Measurements from ENCODE around the gene AHR.

The AHR gene

DNA sequence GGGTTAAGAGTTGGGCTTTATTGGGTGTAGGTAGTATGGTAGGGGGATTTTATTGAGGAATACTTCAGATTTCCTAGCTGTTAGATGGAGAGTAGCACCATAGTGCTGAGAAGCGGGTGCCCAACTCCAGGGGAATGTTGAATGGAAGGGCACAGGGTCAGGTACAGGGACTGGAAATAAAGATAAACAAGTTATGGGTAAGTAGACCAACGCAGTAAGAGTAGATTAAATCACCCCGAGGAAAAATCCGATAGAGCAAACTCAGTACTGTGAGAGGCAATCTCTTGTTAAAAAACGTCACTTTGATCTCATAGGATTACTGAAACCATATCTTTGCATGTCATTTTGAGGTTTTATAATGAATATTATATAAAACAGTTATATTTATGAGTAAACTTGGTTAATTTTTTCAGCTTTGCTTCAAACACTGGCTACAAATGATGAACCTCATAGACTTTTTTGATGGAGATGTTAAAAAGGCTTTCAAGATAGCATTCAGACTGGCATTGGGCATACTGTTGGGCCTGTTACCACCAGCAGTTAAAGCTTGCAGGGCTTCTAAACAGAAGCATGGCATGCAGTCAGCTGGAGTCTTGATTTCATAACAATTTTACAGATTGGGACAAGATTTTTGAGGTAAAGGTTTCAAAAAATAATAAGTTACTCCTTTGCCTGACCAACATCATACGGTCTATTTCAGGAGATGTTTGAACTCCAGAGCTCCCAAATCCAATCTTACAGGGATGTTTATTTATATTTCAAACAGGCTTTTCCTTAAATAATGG is 7.1 kb downstream of the AHR start:
- DNase-seq, result no peak

- DNase-seq, result no peak
These were observed 8.5 kb downstream of the AHR start for GRCh38 chr7:17307000-17307399.

DNA sequence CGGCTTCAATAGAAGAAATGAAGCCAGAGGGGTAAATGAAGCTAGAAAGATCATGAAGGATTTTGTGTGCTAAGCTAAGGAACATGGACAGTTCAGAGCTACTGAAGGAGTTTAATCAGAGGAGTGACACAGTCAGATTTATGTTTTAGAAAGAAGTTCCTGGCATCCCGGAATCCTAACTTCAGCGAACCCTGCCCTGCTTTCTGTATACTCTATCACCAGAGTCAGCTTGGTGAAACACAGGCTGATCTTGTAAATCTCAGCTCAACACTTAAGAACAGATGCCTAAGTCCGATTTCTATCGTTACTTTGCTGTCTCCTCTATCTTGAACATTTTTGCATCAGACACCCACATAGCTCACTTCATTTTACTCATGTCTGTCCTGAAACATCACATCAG is 9.1 kb downstream of the AHR start:
- DNase-seq, result no peak

DNA sequence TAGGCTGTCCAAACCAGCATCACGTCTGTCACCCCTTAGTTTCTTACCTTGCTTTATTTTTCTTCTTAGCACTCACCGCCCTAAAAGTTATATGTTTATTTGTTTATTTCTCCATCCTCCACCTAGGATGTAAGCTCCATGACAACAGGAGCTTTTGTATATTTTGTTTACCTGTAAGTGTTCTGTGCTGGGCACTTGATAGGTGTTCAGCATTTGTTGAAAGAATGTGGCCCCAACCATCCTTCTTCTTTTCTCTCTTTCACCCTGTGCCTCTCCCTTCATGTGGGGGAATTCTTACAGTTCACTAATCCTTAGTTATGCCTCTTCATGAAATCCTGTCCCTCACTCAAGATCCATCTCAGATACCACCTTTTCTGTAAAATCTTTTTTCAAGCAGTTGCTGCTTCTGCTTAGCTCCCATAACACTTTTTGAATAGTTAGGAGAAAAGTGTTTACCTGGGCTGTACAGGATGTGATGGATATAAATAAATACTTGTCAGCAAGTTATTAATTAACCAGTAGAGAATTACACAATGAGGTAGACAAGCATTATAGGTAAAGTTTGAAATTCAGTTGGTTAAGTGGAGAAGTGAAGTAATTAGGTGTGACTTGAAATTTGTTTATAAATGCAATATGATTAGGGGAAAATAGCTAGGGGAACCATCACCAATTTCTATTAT is 9.7 kb downstream of the AHR start:
- no peak for DNase-seq

DNA sequence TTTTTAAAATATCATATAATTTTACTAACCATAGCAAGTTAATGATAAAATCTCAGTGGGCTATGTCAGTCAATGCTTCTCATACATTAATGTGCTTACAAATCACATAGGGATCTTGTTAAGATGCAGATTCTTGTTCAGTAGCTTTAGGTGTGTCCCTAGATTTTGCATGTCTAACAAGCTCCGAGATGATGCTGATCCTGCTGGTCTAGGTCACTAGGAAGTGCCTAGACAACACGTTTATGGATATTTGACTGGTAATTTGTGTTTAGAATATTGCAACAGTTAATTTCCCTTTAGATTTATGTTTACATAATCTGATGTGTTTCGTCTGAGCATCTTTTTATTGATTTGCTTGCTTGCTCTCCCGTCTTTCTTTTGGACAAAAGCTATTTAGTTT is 12.7 kb downstream of the AHR start:
- DNase-seq, result no peak

GRCh38 chr7:17311952-17312351 is 13.5 kb downstream of the AHR start:
- DNase-seq, result no peak

DNA sequence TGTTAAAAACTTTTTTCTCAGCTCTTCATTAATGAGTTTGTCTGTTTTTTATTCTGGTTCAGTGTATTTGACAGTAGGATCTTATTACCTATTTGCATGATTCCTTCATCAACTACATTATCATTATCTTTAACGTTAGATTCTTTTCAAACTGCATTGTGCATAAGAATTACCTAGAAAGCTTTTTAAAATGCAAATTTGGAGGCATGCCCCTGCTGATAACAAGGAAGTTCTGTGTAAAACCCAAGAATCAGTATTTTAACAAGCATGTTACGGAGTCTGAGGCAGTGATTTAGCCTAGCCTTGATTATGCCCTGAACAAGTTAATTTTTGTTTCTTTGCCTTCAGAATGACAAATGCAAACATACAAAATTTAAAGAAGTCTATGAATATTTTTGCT is 14.2 kb downstream of the AHR start:
- DNase-seq, result no peak

DNA sequence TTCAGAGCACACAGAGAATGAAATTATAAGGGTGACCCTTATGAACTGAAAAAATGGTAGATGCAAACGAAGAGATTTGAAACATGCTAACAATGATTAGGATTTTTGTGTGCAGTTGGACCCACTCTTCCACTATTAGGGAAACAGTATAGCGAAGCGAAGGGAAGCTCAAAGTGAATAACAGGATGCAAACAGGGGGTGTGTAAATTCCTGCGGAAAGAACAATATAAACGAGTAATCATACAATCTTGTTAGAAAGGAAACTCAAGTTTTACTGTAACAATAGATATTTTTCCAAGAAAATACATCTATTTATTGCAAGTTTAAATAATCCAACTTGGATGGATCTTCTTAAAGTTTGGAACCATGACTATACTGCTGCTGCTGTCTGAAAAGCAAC is 14.7 kb downstream of the AHR start:
- DNase-seq, result no peak

DNA sequence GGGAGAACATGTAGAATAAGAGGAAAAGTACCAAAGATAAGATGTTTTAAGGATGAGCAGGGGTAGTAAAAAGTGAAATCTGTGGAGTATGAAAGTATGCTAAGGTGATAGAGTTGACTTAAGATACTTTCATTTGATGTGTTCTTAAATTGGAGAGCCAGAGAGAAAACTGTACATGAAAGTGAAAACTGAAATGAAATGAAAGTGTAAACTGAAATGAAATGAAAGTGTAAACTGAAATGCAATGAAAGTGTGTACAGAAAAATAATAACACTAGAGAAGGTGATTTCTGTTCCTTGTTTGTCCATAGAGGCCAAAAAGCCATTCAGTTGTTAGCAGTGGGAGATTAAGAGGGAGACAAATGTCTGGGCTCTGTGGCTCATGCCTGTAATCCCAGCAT is 17.5 kb downstream of the AHR start:
- no peak for DNase-seq

DNA sequence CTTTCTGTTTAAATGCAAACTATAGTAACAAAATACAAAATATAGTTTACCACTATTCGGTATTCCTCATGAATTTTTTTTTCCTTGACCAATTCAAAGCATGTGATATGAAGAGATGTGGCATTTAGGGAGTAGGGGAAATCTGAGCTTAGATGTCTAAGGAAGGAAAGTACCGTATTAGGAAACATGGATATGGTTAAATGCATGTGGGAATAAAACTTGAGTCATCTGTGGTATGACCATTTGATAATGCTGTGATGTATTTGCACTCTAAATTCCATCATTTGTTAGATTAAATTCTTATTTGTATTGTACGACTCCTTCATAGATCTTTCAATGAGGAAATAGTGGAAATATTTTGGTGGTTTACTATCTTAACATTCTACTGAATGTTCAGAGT is 19.7 kb downstream of the AHR start:
- no peak for DNase-seq

DNA sequence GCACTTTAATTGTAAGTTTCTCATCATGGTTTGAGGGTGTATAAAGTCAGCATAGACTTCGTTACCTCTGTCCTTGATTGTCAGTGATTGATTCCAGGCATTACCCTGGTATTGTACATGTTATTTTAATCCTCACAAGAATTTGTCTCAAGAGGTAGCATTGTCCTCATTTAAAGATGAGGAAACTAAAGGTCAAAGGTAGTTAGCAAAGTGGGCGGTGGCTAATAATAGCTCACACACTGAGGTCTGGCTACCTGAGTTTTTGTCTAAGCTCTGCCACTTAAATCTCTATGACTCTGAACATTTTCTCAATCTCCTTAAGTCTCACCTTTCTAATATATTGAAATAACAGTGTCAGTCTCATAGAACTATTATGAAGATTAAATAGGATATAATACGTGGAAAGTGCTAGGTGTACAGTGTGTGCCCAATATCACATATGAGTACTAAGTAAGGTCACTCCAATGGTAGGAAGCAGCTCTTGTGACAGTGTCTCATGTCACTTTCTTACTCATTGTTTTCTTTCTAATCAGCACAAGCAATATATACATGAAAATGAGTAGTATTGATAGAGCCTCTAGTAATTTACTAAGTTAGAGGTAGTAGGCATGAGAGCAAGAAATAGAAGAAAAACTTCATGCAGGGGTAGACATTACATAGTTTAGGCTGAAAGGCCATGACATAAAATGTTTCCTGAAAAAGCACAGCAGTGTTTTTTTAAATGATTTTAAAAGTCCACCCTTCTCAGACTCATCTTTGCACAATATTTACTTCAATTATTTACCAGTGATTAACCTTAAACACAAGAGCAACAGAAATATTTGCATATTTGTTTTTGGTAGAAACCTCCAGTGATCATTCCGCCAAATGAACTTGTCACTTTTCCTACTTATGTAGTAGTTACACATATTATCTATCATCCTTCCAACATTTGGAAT is 21.0 kb downstream of the AHR start:
- no peak for DNase-seq

- DNase-seq, result no peak
These were observed 21.6 kb downstream of the AHR start for GRCh38 chr7:17320102-17320497.

DNA sequence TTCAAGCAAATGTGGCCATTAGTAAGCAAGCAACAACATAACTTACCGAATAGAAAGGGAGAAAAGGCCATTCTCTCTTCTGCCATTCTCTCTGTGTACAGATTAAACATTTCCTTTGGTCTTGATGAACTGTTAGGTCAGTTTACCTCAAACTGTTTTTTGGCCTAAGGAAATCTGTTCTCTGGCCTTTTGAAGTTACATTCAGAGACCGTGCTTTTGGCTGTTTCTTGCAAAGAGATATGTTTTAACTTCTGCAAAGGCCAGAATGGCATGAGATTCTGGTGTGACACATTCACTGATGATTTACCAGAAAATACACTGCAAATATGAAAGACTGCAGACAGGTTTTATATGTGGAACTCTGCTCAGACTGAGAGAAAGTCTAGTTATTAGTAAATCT is 22.2 kb downstream of the AHR start:
- DNase-seq, result no peak

- no peak for DNase-seq
These were observed 26.9 kb downstream of the AHR start for GRCh38 chr7:17325364-17325763.

- no peak for DNase-seq
These were observed 27.9 kb downstream of the AHR start for GRCh38 chr7:17326378-17326777.

- no peak for DNase-seq
These were observed 30.2 kb downstream of the AHR start for GRCh38 chr7:17328641-17329040.

DNA sequence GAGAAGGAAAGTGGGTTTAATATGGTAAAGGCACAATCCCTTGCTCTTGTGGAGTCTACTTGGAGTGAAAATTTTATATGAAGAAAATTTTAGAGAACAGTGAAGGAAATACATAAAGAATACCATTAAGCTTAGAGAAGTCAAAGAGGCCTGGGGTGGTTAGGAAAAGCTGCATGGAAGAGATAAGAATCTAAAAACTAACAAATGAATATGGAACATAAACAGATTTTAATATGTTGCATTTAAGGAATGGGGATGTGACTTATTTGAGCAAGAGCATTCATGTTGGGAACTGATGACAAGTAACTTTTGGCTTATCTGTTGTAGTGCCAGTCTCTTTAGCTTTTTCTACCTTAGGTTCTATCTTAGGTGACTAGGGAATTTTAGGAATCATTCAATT is 31.0 kb downstream of the AHR start:
- no peak for DNase-seq

DNA sequence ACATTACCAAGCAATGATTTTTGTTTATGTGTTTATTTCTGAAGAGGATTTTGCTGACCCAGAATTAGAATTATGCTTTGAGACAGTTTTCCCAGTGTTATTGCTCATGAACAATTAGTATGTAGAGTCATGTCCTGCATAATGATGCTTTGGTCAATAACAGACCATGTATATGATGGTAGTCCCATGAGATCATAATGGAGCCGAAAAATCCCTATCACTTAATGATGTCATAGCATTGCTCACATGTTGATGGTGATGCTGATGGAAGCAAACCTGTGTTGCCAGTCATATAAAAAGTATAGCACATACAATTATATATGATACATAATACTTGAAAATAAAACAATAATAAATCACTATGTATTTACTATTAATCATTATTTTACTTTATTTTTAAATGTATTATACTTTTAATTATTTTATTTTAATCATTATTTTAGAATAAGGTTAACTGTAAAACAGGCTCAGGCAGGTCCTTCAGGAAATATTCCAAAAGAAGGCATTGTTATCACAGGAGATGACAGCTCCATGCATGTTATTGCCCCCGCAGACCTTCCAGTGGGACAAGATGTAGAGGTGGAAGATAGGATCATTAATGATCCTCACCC is 33.5 kb downstream of the AHR start:
- no peak for DNase-seq

DNA sequence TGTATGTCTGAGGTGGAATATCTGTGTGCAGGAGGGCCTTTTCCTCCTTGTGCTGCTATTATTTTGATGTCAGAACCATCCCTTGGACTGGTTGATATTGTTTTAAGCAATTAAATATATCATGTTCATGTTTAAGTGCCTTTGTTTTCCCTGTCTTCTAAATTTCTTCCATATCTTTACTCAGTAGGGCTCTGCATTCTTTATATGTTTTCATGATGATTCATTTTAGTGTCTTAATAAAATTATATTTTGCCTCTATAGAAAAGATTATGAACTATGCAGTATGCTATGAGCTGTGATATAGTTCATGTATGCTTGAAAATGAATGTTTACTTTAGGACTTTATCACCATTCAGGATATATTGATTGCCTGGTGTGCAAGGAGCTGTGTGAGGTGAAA is 34.8 kb downstream of the AHR start:
- DNase-seq, result no peak

DNA sequence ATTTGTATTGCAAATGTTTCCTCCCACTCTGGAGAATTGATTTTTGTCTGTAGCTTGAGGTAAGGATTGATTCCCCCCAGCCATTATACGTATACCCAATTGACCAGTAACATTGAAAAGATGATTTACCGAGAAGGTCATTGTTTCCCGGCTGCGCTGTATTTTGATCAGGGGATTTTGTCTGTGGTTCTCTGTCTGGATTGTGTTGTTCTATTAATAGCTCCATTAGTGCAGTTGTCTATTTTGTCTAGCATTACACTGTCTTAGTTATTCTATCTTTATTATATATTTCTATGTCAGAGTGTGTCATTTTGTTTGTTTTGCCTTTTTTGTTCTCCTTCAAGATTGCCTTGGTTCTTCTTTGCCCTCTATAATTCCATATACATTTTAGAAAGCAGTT is 37.7 kb downstream of the AHR start:
- no peak for DNase-seq

- DNase-seq, result no peak
These were observed 40.7 kb downstream of the AHR start for GRCh38 chr7:17339139-17339538.

GRCh38 chr7:17339952-17340351 is 41.5 kb downstream of the AHR start:
- DNase-seq, result no peak

DNA sequence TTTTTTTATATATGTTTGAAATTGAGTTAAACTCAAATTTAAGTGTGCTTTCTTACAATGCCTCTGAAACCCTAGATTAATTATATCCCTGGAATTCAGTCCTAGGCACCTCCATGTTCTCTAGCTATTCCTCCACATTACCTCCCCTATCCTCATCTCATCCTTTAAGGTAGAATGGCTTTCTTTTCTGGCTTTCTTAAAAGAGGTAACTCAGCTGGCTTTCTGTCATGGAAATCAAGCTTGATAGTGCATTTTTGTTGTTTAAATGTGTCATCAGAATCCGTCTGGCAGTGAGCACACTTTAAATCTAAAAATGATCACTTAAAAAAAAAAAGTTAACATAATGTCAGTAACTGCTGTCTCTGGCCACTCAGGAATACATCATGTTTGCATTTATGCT is 42.2 kb downstream of the AHR start:
- no peak for DNase-seq
